Measurements from ENCODE around the gene WDR11.

WDR11 gene

GRCh38 chr10:120938822-120939221 lies 87.7 kb downstream of the WDR11 start:
- TF ChIP-seq CTCF (IDR thresholded peaks at IDR 0.05; ENCODE audit: low read depth, low read length, poor library complexity, severe bottlenecking): no peak
- TF ChIP-seq EZH2phosphoT487 (IDR thresholded peaks at IDR 0.05; ENCODE audit: borderline replicate concordance, low read length): no peak
- Histone ChIP-seq H3K27ac (ENCODE audit: low read depth, low read length) (no peak overlapping the region), H3K4me1 (ENCODE audit: control insufficient read depth, low read length) (no peaks in the 10 kb centered on the region), H3F3A (ENCODE audit: control insufficient read depth, insufficient read depth) (no peaks in the 10 kb centered on the region), H3K4me2 (ENCODE audit: low read length) (no peak overlapping the region), H3K4me3 (ENCODE audit: low read length) (no peak overlapping the region), H4K20me1 (ENCODE audit: control insufficient read depth, insufficient read depth, low read depth, low read length) (no peaks in the 10 kb centered on the region), H3K9me3 (ENCODE audit: control insufficient read depth, insufficient read depth, low read length) (no peaks in the 10 kb centered on the region), H3K27me3 (ENCODE audit: control insufficient read depth, low read length) (no peaks in the 10 kb centered on the region), H3K9me2 (replicated peaks; ENCODE audit: control insufficient read depth, low read length) (no peaks in the 10 kb centered on the region), H3K36me3 (ENCODE audit: control insufficient read depth, low read length) (no peaks in the 10 kb centered on the region), H3K79me2 (ENCODE audit: control insufficient read depth, low read length) (no peaks in the 10 kb centered on the region)

DNA sequence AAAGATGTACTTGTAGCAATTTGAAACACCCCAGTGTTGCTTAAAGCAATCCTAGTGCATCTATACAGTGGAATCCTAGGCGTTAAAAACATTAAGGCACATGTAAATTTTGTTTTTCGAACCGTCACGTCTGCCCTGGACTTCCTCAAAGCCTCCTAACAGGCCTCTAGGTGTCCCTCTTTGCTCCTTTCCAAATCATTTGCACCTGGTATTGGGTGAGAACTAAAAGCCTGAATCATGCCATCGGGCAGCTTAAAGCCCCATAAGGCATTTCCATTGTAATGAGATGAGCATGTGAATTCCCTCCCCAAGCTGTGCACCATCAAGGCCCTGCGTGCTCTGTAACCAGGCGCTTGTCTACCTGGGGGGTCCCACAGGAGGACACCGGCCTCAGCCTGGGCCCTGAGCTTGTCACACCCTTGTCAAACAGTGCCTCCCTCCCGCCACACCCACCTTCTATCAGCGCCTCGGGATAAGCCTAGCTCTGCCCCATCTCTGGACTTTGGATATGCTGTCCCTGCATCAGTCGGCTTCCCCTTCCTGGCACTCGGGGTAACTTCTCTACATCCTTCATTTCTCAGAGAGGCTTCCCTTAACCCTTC lies 89.2 kb downstream of the WDR11 start:
- no peaks in the 10 kb centered on the region for H3K9me2 ChIP-seq (replicated peaks; ENCODE audit: control insufficient read depth, low read length)
- no peaks in the 10 kb centered on the region for H3F3A ChIP-seq (ENCODE audit: control insufficient read depth, insufficient read depth)
- no peak overlapping the region for H3K4me3 ChIP-seq (ENCODE audit: low read length)
- no peaks in the 10 kb centered on the region for H3K9me3 ChIP-seq (ENCODE audit: control insufficient read depth, insufficient read depth, low read length)
- no peak for TF ChIP-seq EZH2phosphoT487 (IDR thresholded peaks at IDR 0.05; ENCODE audit: borderline replicate concordance, low read length)
- TF ChIP-seq CTCF (IDR thresholded peaks at IDR 0.05; ENCODE audit: low read depth, low read length, poor library complexity, severe bottlenecking): peak; percentile 10
- no peaks in the 10 kb centered on the region for H3K4me1 ChIP-seq (ENCODE audit: control insufficient read depth, low read length)
- no peaks in the 10 kb centered on the region for H3K27me3 ChIP-seq (ENCODE audit: control insufficient read depth, low read length)
- H3K27ac ChIP-seq (ENCODE audit: low read depth, low read length): no peak overlapping the region
- H4K20me1 ChIP-seq (ENCODE audit: control insufficient read depth, insufficient read depth, low read depth, low read length): no peaks in the 10 kb centered on the region
- H3K4me2 ChIP-seq (ENCODE audit: low read length): no peak overlapping the region
- no peaks in the 10 kb centered on the region for H3K79me2 ChIP-seq (ENCODE audit: control insufficient read depth, low read length)
- H3K36me3 ChIP-seq (ENCODE audit: control insufficient read depth, low read length): no peaks in the 10 kb centered on the region

DNA sequence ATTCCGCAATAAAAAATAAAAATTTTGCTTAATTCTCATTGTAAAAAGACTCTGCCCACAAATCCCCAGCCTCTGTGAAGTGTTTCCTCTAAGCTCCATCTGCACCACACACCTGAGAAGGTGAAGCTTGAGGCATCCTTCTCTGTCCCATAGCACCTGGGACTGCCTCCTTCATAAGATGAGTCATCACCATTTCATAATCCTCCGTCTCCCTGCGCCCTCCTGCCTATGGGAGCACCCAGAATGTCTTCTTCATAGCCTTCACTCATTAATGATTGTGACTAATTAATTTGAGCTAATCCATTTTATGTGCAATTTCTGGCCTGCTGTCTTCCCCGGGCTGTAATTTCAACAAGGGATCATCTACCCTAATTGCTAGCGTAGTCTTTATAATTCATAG lies 90.3 kb downstream of the WDR11 start:
- no peaks in the 10 kb centered on the region for H3K27me3 ChIP-seq (ENCODE audit: control insufficient read depth, low read length)
- H3K4me1 ChIP-seq (ENCODE audit: control insufficient read depth, low read length): no peaks in the 10 kb centered on the region
- no peak overlapping the region for H3K4me3 ChIP-seq (ENCODE audit: low read length)
- H3K36me3 ChIP-seq (ENCODE audit: control insufficient read depth, low read length): no peaks in the 10 kb centered on the region
- no peaks in the 10 kb centered on the region for H3F3A ChIP-seq (ENCODE audit: control insufficient read depth, insufficient read depth)
- H3K4me2 ChIP-seq (ENCODE audit: low read length): no peak overlapping the region
- H4K20me1 ChIP-seq (ENCODE audit: control insufficient read depth, insufficient read depth, low read depth, low read length): no peaks in the 10 kb centered on the region
- no peaks in the 10 kb centered on the region for H3K9me3 ChIP-seq (ENCODE audit: control insufficient read depth, insufficient read depth, low read length)
- TF ChIP-seq CTCF (IDR thresholded peaks at IDR 0.05; ENCODE audit: low read depth, low read length, poor library complexity, severe bottlenecking) (no peak), EZH2phosphoT487 (IDR thresholded peaks at IDR 0.05; ENCODE audit: borderline replicate concordance, low read length) (no peak)
- H3K79me2 ChIP-seq (ENCODE audit: control insufficient read depth, low read length): no peaks in the 10 kb centered on the region
- no peaks in the 10 kb centered on the region for H3K9me2 ChIP-seq (replicated peaks; ENCODE audit: control insufficient read depth, low read length)
- no peak overlapping the region for H3K27ac ChIP-seq (ENCODE audit: low read depth, low read length)
